ENCODE results near the gene CCDC81. TPM values are rescaled to one million over a fixed set of nuclear protein-coding genes. Genes with fewer than 3 reads are reported as not detected.

The CCDC81 gene
- polyA plus RNA-seq, 2 of the 4 experiments (the other 2 are of a cell fraction), result 0.30 to 0.71 TPM

DNA sequence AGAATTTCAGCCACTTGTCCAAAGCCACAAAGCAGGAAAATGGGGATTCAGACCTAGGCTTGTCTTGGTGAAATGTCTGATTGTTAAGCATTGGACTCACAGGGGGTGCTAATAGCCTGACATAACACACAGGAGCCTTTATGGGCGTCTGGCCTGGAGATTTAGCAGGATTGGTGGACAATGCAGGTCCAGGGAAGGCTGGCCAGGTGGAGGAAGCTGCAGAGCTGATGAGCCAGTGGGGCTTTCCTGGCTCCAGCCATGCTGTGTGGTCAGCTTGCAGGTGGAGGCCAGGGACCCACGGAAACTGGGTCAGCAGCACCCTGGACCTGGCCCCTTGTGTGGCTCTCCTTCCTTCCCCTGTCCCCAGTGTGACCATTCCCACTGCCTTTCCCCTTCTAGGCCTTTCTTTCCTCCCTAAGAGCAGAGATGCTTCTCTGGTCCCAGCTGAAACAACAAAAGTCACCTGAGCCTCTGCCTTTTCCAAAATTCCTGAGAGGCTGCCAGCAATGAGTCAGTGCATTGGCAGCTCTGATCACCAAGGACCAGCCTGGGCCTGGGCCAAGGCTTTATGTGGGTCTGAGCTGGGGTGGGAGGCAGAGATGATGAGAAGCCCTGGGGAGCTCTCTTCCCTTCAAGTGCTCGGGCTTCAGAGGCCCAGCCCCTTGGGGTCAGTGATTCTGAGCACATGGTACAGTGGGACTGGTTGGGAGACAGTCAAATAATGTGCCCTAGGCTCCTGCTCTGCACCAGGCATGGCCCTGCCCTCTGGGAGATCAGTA lies 85.2 kb downstream of the CCDC81 start (continued):
- no peak for TF ChIP-seq ZFP36 (IDR thresholded peaks at IDR 0.05; ENCODE audit: borderline replicate concordance, partially characterized antibody)
- no peak for TF ChIP-seq CBX2 (IDR thresholded peaks at IDR 0.05; ENCODE audit: borderline replicate concordance, low read depth)
- TF ChIP-seq MAFK (IDR thresholded peaks at IDR 0.05; ENCODE audit: partially characterized antibody), result no peak
- no peak for TF ChIP-seq FOSB (CRISPR knock-in tag; IDR thresholded peaks at IDR 0.05)
- TF ChIP-seq, protein P1, sequence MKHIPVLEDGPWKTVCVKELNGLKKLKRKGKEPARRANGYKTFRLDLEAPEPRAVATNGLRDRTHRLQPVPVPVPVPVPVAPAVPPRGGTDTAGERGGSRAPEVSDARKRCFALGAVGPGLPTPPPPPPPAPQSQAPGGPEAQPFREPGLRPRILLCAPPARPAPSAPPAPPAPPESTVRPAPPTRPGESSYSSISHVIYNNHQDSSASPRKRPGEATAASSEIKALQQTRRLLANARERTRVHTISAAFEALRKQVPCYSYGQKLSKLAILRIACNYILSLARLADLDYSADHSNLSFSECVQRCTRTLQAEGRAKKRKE (CRISPR knock-in tag; IDR thresholded peaks at IDR 0.05; ENCODE audit: low read depth), result no peak
- TF ChIP-seq RAD21 (conservative IDR thresholded peaks at IDR 0.05 in 1 of 2, IDR thresholded peaks at IDR 0.05 in 1 of 2), result peak; percentile 14 to 20; a peak in 1 of 5 replicates
- no peak for TF ChIP-seq MAZ (IDR thresholded peaks at IDR 0.05; ENCODE audit: borderline replicate concordance, low read depth, low read length)
- TF ChIP-seq KDM1A (IDR thresholded peaks at IDR 0.05; ENCODE audit: low read depth), result no peak
- TF ChIP-seq RCOR1 (IDR thresholded peaks at IDR 0.05; ENCODE audit: low read depth, low read length), result no peak
- no peak for TF ChIP-seq HEYL (CRISPR knock-in tag; IDR thresholded peaks at IDR 0.05)

DNA sequence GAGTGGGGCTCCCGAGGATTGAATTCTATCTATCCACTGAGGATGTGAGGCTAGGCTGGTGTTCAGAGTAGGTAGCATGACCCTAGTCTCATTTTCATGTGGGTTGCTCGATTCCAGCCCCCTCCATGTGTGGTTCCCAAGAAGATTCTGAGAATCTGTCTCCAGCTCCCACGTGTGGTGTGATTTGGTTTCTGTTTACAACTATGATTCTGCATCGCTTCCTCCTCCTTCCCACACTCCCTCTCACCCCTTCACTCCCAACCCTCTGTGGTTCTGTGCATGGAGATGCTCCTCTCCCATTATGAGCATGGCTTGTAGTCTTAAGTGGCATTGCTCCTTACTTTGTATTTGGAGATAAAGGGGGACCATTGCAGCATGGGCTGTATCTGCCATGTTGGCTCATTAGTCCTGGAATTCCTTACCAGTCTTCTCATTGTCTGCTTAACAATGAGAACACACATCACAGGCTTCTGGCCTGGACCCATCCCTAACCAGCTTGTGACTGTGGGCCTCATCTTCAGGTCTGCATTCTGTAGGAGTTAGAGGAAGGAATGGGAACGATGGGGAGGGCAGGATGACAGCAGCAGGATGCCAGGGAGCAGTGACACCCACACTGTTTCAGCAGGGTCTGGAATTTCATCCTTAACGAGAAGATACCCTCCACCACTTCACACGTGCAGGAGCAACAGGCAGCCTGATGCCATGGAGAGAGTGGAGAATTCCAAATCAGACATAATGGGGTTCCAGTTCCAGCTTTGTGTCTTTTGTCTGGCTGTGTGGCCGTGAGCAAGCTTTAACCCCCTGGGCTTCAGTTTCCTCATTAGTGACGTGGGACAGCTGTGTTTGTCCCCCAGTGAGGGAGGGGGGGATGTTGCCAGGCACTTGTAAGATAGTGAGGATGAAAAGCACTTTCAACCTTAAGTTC lies 86.0 kb downstream of the CCDC81 start:
- DNase-seq (ENCODE audit: low read depth in 1 of 2, low spot score in 1 of 2) (no peak), FAIRE-seq (no peak), ATAC-seq (no peak)
- H3K4me1 ChIP-seq, result peaks cover 47% of the 10 kb centered on the region
- no peaks in the 10 kb centered on the region for H3K9me3 ChIP-seq
- WGBS (ENCODE audit: missing lambda C conversion rate), result 91% methylated on average over 9 of the region's 9 CpGs
- H3K4me3 ChIP-seq, result no peak overlapping the region
- H3K27ac ChIP-seq, result peak overlapping the region; percentile 68 to 85
- ChIA-PET POLR2A (interaction anchor here (1.0 to 1.3 kb wide), 2 partner anchors 24 to 118 kb away, joined by 3 to 6 read pairs; no protein-coding TSS in a partner anchor), CTCF (interaction anchor here (1.1 to 4.1 kb wide), 7 partner anchors 10 to 148 kb away, joined by 3 to 27 read pairs (median 4); no protein-coding TSS in a partner anchor)
- TF ChIP-seq, protein P2, sequence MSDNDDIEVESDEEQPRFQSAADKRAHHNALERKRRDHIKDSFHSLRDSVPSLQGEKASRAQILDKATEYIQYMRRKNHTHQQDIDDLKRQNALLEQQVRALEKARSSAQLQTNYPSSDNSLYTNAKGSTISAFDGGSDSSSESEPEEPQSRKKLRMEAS (IDR thresholded peaks at IDR 0.05), result no peak; the same call in 1 of the 2 replicates
- TF ChIP-seq GATA3 (IDR thresholded peaks at IDR 0.05; ENCODE audit: borderline replicate concordance) (no peak), PHF8 (IDR thresholded peaks at IDR 0.05; ENCODE audit: borderline replicate concordance, low read depth) (no peak), MAFK (IDR thresholded peaks at IDR 0.05; ENCODE audit: partially characterized antibody) (no peak), SREBF2 (IDR thresholded peaks at IDR 0.05) (no peak), POLR2AphosphoS2 (conservative IDR thresholded peaks at IDR 0.05; ENCODE audit: low read length) (no peak), CBX8 (IDR thresholded peaks at IDR 0.05) (no peak), HOXB13 (CRISPR knock-in tag; IDR thresholded peaks at IDR 0.05; ENCODE audit: low read depth) (no peak), EHMT2 (IDR thresholded peaks at IDR 0.05; ENCODE audit: low read depth) (no peak), NR3C1 (IDR thresholded peaks at IDR 0.05) (no peak), CEBPB (IDR thresholded peaks at IDR 0.05) (no peak), HDAC2 (IDR thresholded peaks at IDR 0.05) (no peak)
- TF ChIP-seq, protein P3, sequence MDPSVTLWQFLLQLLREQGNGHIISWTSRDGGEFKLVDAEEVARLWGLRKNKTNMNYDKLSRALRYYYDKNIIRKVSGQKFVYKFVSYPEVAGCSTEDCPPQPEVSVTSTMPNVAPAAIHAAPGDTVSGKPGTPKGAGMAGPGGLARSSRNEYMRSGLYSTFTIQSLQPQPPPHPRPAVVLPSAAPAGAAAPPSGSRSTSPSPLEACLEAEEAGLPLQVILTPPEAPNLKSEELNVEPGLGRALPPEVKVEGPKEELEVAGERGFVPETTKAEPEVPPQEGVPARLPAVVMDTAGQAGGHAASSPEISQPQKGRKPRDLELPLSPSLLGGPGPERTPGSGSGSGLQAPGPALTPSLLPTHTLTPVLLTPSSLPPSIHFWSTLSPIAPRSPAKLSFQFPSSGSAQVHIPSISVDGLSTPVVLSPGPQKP (IDR thresholded peaks at IDR 0.05; ENCODE audit: low read depth, low read length), result no peak
- TF ChIP-seq, protein P4, sequence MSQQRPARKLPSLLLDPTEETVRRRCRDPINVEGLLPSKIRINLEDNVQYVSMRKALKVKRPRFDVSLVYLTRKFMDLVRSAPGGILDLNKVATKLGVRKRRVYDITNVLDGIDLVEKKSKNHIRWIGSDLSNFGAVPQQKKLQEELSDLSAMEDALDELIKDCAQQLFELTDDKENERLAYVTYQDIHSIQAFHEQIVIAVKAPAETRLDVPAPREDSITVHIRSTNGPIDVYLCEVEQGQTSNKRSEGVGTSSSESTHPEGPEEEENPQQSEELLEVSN (IDR thresholded peaks at IDR 0.05; ENCODE audit: borderline replicate concordance, low read depth), result no peak
- TF ChIP-seq, protein P5, sequence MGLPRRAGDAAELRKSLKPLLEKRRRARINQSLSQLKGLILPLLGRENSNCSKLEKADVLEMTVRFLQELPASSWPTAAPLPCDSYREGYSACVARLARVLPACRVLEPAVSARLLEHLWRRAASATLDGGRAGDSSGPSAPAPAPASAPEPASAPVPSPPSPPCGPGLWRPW (IDR thresholded peaks at IDR 0.05), result no peak
- H3K4me2 ChIP-seq, result peak overlapping the region; percentile 46
